Stimulated activated CD8-positive, alpha-beta memory T cell treated with anti-CD3 and anti-CD28 coated beads, Interleukin-12 subunit alpha, Interleukin-12 subunit beta, amount 100 ng/mL, for 24 hours (primary cell): Measurements from ENCODE around the gene YLPM1.
A peak's percentile ranks its signal among the peaks of the same experiment; 100 is the strongest.
"Not testable (repeated sequence)": the region's sequence is repeated elsewhere in the genome, so short reads cannot be mapped to it uniquely, and the experiment has no call there.

Source experiments
- DNase-seq: peaks from one replicate; pipeline ENCODE4 v3.0.0-alpha.2; 2020; ENCODE audit errors: extremely low read depth

The YLPM1 gene, protein sequence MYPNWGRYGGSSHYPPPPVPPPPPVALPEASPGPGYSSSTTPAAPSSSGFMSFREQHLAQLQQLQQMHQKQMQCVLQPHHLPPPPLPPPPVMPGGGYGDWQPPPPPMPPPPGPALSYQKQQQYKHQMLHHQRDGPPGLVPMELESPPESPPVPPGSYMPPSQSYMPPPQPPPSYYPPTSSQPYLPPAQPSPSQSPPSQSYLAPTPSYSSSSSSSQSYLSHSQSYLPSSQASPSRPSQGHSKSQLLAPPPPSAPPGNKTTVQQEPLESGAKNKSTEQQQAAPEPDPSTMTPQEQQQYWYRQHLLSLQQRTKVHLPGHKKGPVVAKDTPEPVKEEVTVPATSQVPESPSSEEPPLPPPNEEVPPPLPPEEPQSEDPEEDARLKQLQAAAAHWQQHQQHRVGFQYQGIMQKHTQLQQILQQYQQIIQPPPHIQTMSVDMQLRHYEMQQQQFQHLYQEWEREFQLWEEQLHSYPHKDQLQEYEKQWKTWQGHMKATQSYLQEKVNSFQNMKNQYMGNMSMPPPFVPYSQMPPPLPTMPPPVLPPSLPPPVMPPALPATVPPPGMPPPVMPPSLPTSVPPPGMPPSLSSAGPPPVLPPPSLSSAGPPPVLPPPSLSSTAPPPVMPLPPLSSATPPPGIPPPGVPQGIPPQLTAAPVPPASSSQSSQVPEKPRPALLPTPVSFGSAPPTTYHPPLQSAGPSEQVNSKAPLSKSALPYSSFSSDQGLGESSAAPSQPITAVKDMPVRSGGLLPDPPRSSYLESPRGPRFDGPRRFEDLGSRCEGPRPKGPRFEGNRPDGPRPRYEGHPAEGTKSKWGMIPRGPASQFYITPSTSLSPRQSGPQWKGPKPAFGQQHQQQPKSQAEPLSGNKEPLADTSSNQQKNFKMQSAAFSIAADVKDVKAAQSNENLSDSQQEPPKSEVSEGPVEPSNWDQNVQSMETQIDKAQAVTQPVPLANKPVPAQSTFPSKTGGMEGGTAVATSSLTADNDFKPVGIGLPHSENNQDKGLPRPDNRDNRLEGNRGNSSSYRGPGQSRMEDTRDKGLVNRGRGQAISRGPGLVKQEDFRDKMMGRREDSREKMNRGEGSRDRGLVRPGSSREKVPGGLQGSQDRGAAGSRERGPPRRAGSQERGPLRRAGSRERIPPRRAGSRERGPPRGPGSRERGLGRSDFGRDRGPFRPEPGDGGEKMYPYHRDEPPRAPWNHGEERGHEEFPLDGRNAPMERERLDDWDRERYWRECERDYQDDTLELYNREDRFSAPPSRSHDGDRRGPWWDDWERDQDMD (N-terminal part only)

DNA sequence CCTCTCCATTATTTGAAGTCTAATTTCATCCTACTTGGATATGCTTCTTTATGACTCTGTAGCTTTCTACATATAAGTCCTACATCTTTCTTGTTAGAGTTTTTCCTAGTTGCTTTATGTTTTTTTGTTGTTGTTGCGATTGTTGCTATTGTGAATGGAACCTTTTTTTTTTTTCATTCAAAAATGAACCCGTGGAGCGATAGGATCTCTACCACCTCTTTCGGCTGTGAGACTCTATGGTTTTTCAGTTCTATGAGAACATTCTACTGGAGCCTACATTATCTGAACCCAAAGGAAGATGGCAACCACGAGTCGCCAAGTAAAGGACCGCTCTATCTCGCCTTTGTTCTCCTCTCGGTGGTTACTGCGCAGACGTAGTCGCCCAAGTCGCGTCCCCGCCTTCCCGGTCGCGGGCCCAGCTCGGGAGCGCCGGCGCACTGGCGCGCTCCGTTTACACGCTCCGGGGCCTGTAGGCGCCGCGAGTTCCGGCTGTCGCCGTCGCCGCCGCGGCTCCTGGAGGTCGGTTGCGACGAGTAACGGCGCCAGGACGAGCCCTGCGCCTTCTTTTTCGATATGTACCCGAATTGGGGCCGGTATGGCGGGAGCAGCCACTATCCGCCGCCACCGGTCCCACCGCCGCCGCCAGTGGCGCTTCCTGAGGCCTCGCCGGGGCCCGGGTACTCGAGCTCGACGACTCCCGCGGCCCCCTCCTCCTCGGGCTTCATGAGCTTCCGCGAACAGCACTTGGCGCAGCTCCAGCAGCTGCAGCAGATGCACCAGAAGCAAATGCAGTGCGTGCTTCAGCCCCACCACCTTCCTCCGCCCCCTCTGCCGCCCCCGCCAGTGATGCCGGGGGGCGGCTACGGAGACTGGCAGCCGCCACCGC, at the start of gene YLPM1:
Gene YLPM1, plus strand, starts transcription at position 400 of the 886 bp plus-strand sequence. Its CDS starts 174 bp downstream, at position 574.
- peak; percentile 78 for DNase-seq

DNA sequence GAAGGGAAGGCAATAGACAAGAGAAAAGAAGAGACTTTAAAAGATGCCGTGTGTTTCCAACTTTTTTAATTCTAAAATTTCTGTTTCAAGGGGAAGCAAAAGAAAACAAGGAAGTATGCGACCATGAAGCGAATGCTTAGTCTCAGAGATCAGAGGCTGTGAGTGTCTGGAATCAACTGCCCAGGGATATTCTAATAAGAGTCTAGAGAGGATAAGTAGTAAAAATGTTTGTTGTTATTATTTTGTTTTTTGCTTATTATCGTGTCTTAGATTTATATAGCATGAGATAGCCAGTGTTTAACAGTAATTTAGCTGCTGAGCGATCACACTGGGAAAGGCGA, 49.8 kb upstream of the YLPM1 start:
- no peak for DNase-seq

DNA sequence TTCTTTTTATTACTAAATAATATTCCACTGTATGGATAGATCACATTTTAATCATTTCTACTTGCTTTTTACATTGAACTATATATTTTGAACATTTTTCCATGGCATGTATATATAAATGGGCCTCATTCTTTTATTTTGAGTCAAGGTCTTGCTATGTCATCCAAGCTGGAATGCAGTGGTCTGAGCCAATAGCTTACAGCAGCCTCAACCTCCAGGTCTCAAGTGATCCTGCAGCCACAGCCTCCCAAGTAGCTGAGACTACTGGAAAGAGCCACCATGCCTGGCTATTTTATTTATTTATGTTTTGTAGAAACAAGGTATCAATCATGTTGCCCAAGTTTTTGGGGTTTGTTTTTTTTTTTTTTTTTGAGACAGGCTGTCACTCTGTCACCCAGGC, 42.6 kb upstream of the YLPM1 start:
- DNase-seq: no peak

DNA sequence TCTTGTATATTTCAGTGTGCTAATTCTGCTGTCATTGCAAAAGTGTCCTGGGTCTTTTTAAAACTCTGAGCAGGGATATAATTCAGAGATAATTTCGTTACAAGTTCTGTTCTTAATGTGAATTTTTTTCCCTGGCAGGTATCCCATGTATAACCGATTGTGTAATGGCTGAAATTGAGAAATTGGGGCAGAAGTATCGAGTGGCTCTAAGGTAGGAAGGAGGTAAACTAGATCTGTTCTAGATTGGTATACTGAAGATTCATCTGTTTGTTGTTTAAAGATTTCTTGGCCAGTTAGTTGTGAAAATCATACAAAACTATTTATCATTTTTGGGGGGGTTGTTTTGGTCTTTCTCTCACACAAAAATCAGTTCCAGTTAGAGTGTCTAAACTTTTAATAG, 40.0 kb upstream of the YLPM1 start:
- DNase-seq: no peak

DNA sequence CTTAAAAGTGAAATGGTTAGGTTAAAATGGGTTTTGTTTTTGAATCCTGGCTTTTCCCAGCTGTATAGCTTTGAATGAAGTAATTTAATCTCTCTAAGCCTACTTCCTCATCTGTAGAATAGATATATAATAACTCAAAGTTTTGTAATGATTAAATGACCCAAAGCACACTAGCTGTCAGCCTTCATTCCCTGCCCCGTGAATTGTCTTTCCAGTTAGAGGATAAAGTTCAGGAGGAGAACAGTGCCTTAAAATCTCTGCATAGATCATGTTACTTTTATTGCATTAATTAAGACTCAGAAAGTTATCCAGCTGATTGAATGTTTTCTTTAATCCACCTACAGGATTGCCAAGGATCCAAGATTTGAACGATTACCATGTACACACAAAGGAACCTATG, 30.7 kb upstream of the YLPM1 start:
- DNase-seq: no peak

DNA sequence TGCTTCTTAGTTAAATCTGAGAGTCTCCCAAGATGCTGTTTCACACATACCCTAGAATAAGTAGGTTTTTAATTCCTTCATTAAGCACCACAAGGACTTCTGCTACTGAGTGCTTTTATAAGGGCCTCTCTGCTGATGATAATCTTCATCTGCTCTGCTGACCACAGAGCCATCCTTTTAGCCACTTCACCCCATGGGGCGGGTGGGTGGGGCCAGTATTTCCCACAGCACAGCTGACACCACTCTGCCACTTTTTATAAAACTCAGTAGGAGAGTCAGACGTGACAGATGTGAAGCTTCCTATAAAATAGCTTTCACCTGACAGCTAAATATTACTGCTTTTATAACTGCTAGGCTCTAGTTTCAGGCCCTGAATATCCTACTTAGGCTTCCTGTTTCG, 29.9 kb upstream of the YLPM1 start:
- no peak for DNase-seq

DNA sequence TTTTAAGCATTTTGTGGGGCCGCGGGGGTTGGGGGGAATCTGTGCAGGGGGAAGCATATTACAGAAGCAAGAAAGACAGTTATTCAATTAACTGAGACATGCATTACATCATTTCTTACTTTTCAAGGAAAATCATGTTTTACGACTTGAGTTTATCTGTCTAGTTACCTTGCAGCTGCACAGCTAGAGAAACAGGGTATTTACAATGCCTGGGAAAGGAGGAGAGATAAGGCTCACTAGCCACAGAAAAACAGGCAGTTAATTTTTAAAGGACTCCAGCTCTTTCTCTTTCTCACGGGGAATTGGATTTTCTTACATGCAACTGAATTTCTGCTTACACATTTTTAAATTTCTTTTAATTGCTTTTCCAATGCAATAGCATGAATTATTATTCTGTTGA, 28.0 kb upstream of the YLPM1 start:
- no peak for DNase-seq

DNA sequence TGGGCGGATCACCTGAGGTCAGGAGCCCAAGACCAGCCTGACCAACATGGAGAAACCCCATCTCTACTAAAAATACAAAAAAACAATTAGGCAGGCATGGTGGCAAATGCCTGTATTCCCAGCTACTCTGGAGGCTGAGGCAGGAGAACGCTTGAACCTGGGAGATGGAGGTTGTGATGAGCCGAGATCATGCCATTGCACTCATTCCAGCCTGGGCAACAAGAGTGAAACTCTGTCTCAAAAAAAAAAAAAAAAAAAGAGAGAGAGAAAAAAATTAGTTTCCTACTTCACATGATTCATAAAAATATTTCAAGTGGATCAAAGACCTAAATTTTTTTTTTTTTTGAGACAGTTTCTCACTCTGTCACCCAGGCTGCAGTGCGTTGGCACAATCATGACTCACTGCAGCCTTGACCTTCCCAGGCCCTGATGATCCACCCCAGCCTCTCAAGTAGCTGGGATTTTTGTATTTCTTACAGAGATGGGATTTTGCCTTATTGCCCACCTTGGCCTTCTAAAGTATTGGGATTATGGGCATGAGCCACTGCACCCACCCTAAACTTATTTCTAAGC, 25.3 kb upstream of the YLPM1 start:
- DNase-seq: no peak

DNA sequence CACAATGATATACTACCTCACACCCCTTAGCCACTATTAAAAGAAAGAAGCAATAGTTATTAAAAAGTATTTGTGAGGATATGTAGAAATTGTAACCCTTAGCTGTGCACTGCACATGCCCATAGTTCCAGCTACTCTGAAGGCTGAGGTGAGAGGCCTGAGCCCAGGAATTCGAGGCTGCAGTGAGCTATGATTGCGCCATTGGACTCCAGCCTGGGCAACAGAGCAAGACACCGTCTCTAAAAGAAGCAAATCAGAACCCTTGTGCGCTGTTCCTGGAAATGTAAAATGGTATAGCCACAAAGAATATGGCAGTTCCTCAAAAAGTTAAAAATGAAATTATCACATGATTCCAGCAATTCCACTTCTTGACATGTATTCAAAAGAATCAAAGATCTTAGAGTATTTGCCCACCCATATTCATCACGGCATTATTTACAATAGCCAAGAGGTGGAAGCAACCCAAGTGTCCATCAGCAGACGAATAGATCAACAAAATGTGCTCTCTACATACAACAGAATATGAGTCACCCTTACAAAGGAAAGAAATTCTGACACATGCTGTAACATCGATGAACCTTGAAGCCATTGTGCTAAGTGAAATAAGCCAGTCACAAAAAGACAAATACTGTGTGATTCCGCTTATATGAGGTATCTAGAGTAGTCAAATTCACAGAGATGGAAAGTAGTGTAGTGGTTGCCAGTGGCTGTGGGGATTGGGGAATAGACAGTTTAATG, 23.7 kb upstream of the YLPM1 start:
- no peak for DNase-seq

DNA sequence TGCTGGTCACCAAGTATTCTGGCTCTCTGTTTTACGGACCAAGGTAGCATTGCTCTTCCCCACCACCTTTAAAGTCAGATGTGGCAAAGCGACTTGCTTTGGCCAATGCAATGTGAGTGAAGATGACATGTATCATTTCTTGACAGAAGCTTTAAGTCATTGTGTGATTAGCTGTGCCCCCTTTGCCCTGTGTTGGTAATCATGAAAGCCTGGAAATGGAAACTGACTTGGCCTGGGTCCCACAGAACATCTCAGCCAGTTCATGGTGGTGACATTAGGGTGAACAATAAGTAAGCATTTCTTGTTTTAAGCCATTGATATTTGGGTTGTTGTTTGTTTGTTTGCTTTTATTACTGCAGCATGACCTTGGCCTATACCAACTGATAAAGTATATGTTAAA, 15.9 kb upstream of the YLPM1 start:
- no peak for DNase-seq

DNA sequence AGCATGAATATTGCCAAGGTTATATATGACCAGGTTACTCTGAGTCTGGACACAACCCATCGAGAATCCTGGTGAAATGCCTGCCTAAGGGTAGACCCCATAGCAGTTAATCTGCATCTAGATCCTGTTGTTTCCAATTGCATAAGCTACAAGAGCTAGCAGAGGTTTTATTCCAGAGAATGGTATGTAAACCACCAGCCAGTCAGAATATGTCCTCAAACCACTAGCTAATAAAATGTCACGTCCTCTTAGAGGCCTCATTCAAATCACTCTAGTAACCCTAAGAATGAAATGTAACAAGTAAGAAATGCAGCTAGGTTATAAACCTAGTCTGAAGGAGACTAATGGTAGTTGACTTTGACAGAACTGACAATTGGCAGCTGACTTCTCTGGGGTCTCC, 9.0 kb upstream of the YLPM1 start:
- no peak for DNase-seq

DNA sequence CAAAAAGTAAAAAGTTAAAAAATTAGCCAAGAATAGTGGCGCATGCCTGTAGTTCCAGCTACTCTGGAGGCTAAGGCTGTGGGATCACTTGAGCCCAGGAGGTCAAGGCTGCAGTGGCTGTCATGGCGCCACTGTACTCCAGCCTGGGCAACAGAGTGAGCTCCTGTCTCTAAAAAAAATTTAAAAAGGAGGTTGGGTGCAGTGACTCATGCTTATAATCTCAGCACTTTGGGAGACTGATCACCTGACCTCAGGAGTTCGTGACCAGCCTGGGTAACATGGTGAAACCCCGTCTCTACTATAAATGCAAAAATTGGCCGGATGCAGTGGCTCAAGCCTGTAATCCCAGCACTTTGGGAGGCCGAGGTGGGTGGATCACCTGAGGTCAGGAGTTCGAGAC, 8.2 kb upstream of the YLPM1 start:
- no peak for DNase-seq

DNA sequence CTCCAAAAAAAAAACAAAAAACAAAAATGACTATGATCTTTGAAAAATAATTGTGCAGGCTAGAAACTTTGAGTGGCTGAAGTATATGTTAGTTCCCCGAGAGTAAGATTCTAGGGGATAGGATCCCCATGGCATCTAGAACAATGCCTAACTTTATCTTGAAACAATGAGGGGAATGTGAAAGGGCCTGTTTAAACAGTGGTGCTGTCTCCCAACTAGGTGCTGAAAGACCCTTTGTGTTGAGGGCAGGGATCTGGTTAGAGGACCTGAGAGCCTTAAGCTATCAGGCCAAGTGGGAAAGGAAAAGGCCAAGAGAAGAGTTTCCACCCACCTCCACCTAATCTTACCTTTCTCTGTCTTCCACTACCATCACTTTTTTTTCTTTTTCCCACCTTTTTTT, 6.8 kb upstream of the YLPM1 start:
- DNase-seq: no peak

DNA sequence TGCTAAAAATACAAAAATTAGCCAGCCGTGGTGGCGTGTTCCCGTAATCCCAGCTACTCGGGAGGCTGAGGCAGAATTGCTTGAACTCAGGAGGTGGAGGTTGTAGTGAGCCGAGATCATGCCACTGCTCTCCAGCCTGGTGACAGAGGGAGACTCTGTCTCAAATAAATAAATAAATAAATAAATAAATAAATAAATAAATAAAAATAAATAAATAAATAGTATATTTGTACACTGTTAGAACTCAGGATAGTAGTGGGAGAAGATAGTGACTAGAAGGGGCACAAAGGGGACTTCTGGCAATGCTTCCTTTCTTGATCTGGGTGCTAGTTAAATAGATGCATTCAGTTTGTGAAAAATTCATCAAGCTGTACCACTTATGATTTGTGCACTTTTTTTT, 4.6 kb upstream of the YLPM1 start:
- not testable (repeated sequence) for DNase-seq

DNA sequence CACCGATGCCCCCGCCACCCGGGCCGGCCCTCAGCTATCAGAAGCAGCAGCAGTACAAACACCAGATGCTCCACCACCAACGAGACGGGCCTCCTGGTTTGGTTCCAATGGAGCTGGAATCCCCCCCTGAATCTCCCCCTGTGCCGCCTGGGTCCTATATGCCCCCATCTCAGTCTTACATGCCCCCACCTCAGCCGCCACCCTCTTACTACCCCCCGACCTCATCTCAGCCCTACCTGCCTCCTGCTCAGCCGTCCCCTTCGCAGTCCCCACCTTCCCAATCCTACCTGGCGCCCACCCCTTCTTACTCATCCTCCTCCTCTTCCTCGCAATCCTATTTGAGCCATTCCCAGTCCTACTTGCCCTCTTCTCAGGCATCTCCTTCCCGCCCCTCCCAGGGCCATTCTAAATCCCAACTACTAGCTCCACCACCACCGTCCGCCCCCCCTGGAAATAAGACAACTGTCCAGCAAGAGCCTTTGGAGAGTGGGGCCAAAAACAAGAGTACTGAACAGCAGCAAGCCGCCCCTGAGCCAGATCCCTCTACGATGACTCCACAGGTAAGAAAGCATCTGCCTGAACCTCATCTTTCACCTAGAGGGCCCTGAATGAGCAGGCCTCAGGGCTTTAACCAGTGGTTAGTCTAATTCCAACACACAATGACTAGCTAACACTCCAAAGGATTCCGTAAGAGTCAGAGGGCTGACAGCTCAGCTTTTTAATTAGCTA, 851 bp downstream of the YLPM1 start:
- DNase-seq: no peak

DNA sequence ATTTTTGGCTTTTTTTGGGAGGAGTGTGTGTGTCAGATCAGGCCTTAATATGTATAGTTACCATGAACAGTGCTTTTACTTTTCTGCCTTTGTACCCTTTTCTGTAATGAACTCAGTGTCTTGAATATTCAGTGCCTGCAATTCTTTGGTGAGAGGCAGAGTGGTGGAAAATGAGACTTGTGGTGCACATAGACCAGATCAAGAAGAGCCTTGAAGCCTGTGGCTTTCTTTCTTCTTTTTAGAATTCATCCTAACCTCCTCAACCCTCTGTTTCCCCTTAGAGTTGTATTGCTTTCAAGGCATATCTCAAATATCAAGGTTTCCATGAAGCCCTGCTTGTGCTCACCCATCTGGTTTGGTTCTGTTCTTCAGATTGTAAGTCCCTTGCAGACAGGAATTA, 2.6 kb downstream of the YLPM1 start:
- DNase-seq: no peak

DNA sequence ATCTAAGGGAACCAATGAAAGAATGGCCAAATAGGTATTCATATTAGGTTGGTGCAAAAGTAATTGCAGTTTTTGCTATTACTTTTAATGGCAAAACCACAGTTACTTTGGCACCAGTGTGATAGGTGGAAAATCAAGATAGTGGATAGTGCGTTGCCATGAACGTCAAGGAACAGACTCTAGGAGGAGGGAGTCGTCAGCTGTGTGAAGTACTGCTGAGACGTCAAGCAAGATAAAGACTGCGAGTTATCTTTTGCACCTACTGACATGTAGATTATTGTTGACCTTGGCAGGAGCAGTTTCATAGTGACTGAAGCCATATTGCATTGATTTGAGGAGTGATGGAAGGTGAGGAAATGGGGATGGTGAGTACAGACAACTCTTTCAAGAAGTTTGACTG, 8.3 kb downstream of the YLPM1 start:
- DNase-seq: no peak

DNA sequence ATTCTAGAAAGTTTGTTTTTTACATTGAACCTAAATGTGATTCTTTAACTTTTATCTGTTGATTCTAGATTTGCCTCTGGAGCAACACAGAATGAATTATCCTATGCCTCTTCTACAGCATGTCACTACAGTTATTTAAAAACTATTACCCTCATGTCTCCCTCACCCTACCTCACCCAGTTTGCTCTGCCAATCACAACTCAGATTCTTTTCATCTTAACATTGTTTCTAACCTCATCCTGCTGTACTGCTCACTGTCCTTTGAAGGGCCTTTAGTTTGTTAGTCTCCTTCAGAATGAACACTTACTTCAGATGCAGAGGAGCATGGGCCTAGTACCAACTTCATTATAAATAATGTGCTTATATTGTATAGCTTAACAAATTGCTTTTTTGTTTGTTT, 21.5 kb downstream of the YLPM1 start:
- no peak for DNase-seq

DNA sequence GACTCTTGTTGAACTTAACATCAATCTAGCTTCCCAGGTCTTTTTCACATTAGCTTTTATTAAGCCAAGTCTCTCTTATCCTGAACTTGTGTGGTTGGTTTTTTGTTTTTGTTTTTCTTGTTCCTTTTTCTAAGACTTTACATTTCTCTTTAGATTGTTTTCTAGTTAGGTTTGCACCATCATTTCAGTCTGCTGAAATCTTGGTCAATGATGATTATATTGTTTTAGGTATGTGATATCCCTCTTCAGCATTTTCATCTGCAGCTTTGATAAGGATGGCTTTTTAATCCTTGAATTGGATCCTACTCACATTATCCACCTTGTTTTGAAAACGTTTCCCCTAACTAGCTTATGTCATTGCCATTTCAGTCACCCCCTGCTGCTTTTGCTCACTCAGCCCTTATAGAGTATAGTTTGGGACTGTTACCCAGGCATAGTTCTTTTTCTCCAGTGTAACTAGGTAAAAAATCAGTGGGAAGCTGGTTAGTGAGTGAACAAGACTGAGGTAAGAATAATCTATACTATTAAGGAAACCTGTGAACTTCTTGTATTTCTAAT, 22.0 kb downstream of the YLPM1 start:
- DNase-seq: no peak
